ENCODE measurements around the gene ADCY2.

GRCh38 chr5:7837403-7837802 is 441.5 kb downstream of the ADCY2 start:
- TF ChIP-seq ARNTL (CRISPR knock-in tag; IDR thresholded peaks at IDR 0.05; ENCODE audit: borderline replicate concordance, low read depth), result no peak
- no peak for TF ChIP-seq ZNF565 (CRISPR knock-in tag; conservative IDR thresholded peaks at IDR 0.05; ENCODE audit: low read depth)
- no peak for TF ChIP-seq GLIS3 (CRISPR knock-in tag; IDR thresholded peaks at IDR 0.05)
- TF ChIP-seq ZFP30 (CRISPR knock-in tag; IDR thresholded peaks at IDR 0.05), result no peak
- no peak for TF ChIP-seq CSRNP3 (CRISPR knock-in tag; IDR thresholded peaks at IDR 0.05)
- TF ChIP-seq PATZ1 (CRISPR knock-in tag; IDR thresholded peaks at IDR 0.05; ENCODE audit: borderline replicate concordance), result no peak
- no peak for TF ChIP-seq ZNF70 (CRISPR knock-in tag; IDR thresholded peaks at IDR 0.05)
- TF ChIP-seq TSHZ2 (CRISPR knock-in tag; IDR thresholded peaks at IDR 0.05), result no peak

All from SK-N-SH treated with all-trans-retinoic acid at 6 μM for 48 hours (cell line).